Suppressor macrophage treated with lipopolysaccharide for 4 hours (primary cell): ENCODE results near the gene BTBD7.
A peak's percentile ranks its signal among the peaks of the same experiment; 100 is the strongest.

Experiments used
- DNase-seq: peaks from one replicate; pipeline ENCODE4 v3.0.0-alpha.2; 2020

Gene BTBD7

GRCh38 chr14:93301821-93302447 is 30.9 kb downstream of the BTBD7 start:
- no peak for DNase-seq

- DNase-seq: peak; percentile 12
These were observed 33.0 kb downstream of the BTBD7 start for GRCh38 chr14:93299866-93300265.

- DNase-seq: peak; percentile 64
These were observed 33.4 kb downstream of the BTBD7 start for GRCh38 chr14:93299416-93299815.

- DNase-seq: no peak
These were observed 37.2 kb downstream of the BTBD7 start for GRCh38 chr14:93295541-93296220.

GRCh38 chr14:93286212-93286890 is 46.5 kb downstream of the BTBD7 start:
- DNase-seq: no peak

GRCh38 chr14:93285044-93285443 is 47.8 kb downstream of the BTBD7 start:
- no peak for DNase-seq

GRCh38 chr14:93281937-93282336 is 50.9 kb downstream of the BTBD7 start:
- DNase-seq: no peak

- DNase-seq: no peak
These were observed 52.1 kb downstream of the BTBD7 start for GRCh38 chr14:93280743-93281142.

GRCh38 chr14:93276031-93276716 is 56.7 kb downstream of the BTBD7 start:
- no peak for DNase-seq

- DNase-seq: no peak
These were observed 58.6 kb downstream of the BTBD7 start for GRCh38 chr14:93274055-93274806.

GRCh38 chr14:93271111-93271510 is 61.7 kb downstream of the BTBD7 start:
- no peak for DNase-seq

GRCh38 chr14:93269341-93270068 is 63.3 kb downstream of the BTBD7 start:
- DNase-seq: peak; percentile 79

GRCh38 chr14:93268406-93268805 is 64.4 kb downstream of the BTBD7 start:
- no peak for DNase-seq

- no peak for DNase-seq
These were observed 65.6 kb downstream of the BTBD7 start for GRCh38 chr14:93267149-93267711.

- DNase-seq: no peak
These were observed 66.7 kb downstream of the BTBD7 start for GRCh38 chr14:93266127-93266526.

GRCh38 chr14:93263416-93263815 is 69.4 kb downstream of the BTBD7 start:
- no peak for DNase-seq

GRCh38 chr14:93262446-93262845 is 70.4 kb downstream of the BTBD7 start:
- no peak for DNase-seq

- DNase-seq: no peak
These were observed 83.6 kb downstream of the BTBD7 start for GRCh38 chr14:93249128-93249831.

- no peak for DNase-seq
These were observed 86.3 kb downstream of the BTBD7 start for GRCh38 chr14:93246534-93246933.

GRCh38 chr14:93245764-93246420 is 86.9 kb downstream of the BTBD7 start:
- DNase-seq: no peak

- DNase-seq: no peak
These were observed 92.2 kb downstream of the BTBD7 start for GRCh38 chr14:93240678-93241000.
